CD14-positive monocyte (primary cell): ENCODE results near the gene DNAH2. TPM values are rescaled to one million over a fixed set of nuclear protein-coding genes. Genes with fewer than 3 reads are reported as not detected.

Experiments
- DNase-seq, 3 donors: peaks; one replicate each; pipeline ENCODE4 v3.0.0-alpha.2; 2011 to 2022
- H2AFZ ChIP-seq: 2 replicates; pipeline ENCODE4 v1.6.0; 2012; ENCODE audit warnings: mild to moderate bottlenecking, low read depth, low read length, inconsistent platforms; ENCODE audit not compliant: insufficient read depth, poor library complexity, severe bottlenecking
- H3K27ac ChIP-seq, 2 donors: 1 replicate in 1 of 2; 2 replicates in 1 of 2; pipeline ENCODE4 v1.5.1; 2012 to 2013; ENCODE audit warnings: low read length in 2 of 2, control low read depth in 1 of 2, inconsistent platforms in 1 of 2, low read depth in 1 of 2, mild to moderate bottlenecking in 1 of 2
- H3K27me3 ChIP-seq, 2 donors: one replicate each; pipeline versions ENCODE4 v1.6.0 to v1.6.1; 2011 to 2013; ENCODE audit warnings: low read length in 2 of 2; ENCODE audit not compliant: control insufficient read depth in 2 of 2, insufficient read depth in 2 of 2
- H3K36me3 ChIP-seq, 2 donors: replicated peaks in 1 of 2; 1 replicate in 1 of 2; 2 replicates in 1 of 2; pipeline versions ENCODE4 v1.5.1 to v1.6.1; 2012 to 2013; ENCODE audit warnings: low read length in 2 of 2, control low read depth in 1 of 2, inconsistent platforms in 1 of 2, mild to moderate bottlenecking in 1 of 2; ENCODE audit not compliant: insufficient read depth in 2 of 2, control insufficient read depth in 1 of 2
- H3K4me1 ChIP-seq, 2 donors: 1 replicate in 1 of 2; 2 replicates in 1 of 2; pipeline versions ENCODE4 v1.5.1 to v1.6.1; 2012 to 2013; ENCODE audit warnings: low read length in 2 of 2, control low read depth in 1 of 2, inconsistent platforms in 1 of 2, mild to moderate bottlenecking in 1 of 2, moderate library complexity in 1 of 2; ENCODE audit not compliant: insufficient read depth in 2 of 2, control insufficient read depth in 1 of 2
- H3K4me2 ChIP-seq: replicated peaks from 2 replicates; pipeline ENCODE3; 2012; ENCODE audit warnings: low read length, moderate library complexity, mild to moderate bottlenecking; ENCODE audit not compliant: poor library complexity, severe bottlenecking; ENCODE audit errors: extremely low read depth
- H3K4me3 ChIP-seq, 3 experiments: fragments of 200-600 bp in 1 of 3; sonication (generic) in 1 of 3; replicated peaks in 1 of 3; 1 replicate in 2 of 3; 2 replicates in 1 of 3; pipeline ENCODE4 v1.5.1; 2011 to 2013; ENCODE audit warnings: low read length in 3 of 3, mild to moderate bottlenecking in 3 of 3, control low read depth in 2 of 3, low read depth in 2 of 3, inconsistent platforms in 1 of 3, moderate library complexity in 1 of 3
- H3K79me2 ChIP-seq: 2 replicates; pipeline ENCODE4 v1.6.0; 2012; ENCODE audit warnings: mild to moderate bottlenecking, control low read depth, inconsistent platforms, low read length, moderate library complexity; ENCODE audit not compliant: insufficient read depth
- H3K9ac ChIP-seq: 2 replicates; pipeline ENCODE4 v1.6.0; 2017; ENCODE audit warnings: low read length, mild to moderate bottlenecking; ENCODE audit not compliant: insufficient read depth, poor library complexity, severe bottlenecking
- H3K9me3 ChIP-seq, 2 donors: replicated peaks in 1 of 2; 1 replicate in 1 of 2; 2 replicates in 1 of 2; pipeline versions ENCODE4 v1.5.1 to v1.6.1; 2012 to 2013; ENCODE audit warnings: low read length in 2 of 2, control low read depth in 1 of 2; ENCODE audit not compliant: control insufficient read depth in 1 of 2, insufficient read depth in 1 of 2
- H4K20me1 ChIP-seq: 2 replicates; pipeline ENCODE4 v1.6.0; 2012; ENCODE audit warnings: mild to moderate bottlenecking, low read length, control low read depth, moderate library complexity; ENCODE audit not compliant: insufficient read depth
- H3K27ac Mint-ChIP-seq, 7 donors: one replicate each; pipeline ENCODE4 v1.8.0; 2020; ENCODE audit warnings: mild to moderate bottlenecking in 7 of 7, mixed read lengths in 7 of 7, moderate library complexity in 6 of 7, inconsistent platforms in 2 of 7
- H3K27me3 Mint-ChIP-seq, 3 donors: one replicate each; pipeline ENCODE4 v1.8.0; 2021 to 2022; ENCODE audit warnings: low read depth in 3 of 3, mild to moderate bottlenecking in 3 of 3, mixed read lengths in 3 of 3, moderate library complexity in 3 of 3, inconsistent platforms in 1 of 3
- H3K36me3 Mint-ChIP-seq, 2 donors: one replicate each; pipeline ENCODE4 v1.8.0; 2020; ENCODE audit warnings: mixed read lengths in 2 of 2, inconsistent platforms in 1 of 2, mild to moderate bottlenecking in 1 of 2
- H3K4me1 Mint-ChIP-seq: one replicate; pipeline ENCODE4 v1.8.0; 2020; ENCODE audit warnings: mild to moderate bottlenecking, mixed read lengths
- H3K4me3 Mint-ChIP-seq, 2 donors: one replicate each; pipeline ENCODE4 v1.8.0; 2020; ENCODE audit warnings: mild to moderate bottlenecking in 2 of 2, mixed read lengths in 2 of 2, moderate library complexity in 1 of 2
- H3K9me3 Mint-ChIP-seq, 7 donors: one replicate each; pipeline ENCODE4 v1.8.0; 2020 to 2022; ENCODE audit warnings: mixed read lengths in 7 of 7, mild to moderate bottlenecking in 6 of 7, moderate library complexity in 6 of 7, inconsistent platforms in 2 of 7
- CTCF ChIP-seq: fragments of 200-600 bp; IDR thresholded peaks from one replicate; pipeline ENCODE4 v1.8.0; 2022; ENCODE audit warnings: antibody characterized with exemption, mild to moderate bottlenecking
- WGBS: methylation state at CpG from one replicate; pipeline ENCODE4 v1.1.5; 2013; ENCODE audit warnings: missing lambda C conversion rate; ENCODE audit not compliant: insufficient coverage; 5-methylcytosine and 5-hydroxymethylcytosine counted together
- intact Hi-C, 2 donors: fragments of 100-400 bp; cut with micrococcal nuclease; formaldehyde crosslinking; loops; one replicate each; pipeline versions ENCODE4 v1.15.0 to v1.15.1; 2023
- polyA plus RNA-seq, 3 donors: library from polyadenylated mRNA; depleted of rRNA in 1 of 3; unstranded in 2 of 3; stranded (reverse) in 1 of 3; fragments of 300-500 nt in 2 of 3; fragments of >200 nt in 1 of 3; fragmentation: Illumina TruSeq in 2 of 3; gene quantifications; 1 replicate in 2 of 3; 2 replicates in 1 of 3; pipeline ENCODE4 v1.2.3, GENCODE V29; 2012 to 2021

The DNAH2 gene
- polyA plus RNA-seq, 3 donors: 0.03 to 0.15 TPM; not detected in 1

- no peak for TF ChIP-seq CTCF
- peaks cover 25 to 50% of the 10 kb centered on the region in 2 donors for H3K27me3 ChIP-seq
- Mint-ChIP-seq H3K4me1 (peaks cover 27% of the 10 kb centered on the region), H3K36me3 (peaks cover 27 to 29% of the 10 kb centered on the region in 2 donors), H3K4me3 (peak overlapping the region in 1 of 2 donors; percentile 70), H3K27me3 (peaks cover 49 to 74% (median 54%) of the 10 kb centered on the region in 3 donors), H3K27ac (no peak overlapping the region), H3K9me3 (peaks cover 0 to 18% (median 6%) of the 10 kb centered on the region in 7 donors)
- H4K20me1 ChIP-seq: no peaks in the 10 kb centered on the region
- DNase-seq: no peak
- no peak overlapping the region for H3K9ac ChIP-seq
- no peaks in the 10 kb centered on the region for H3K79me2 ChIP-seq
- 86% methylated on average over 1 of the region's 3 CpGs for WGBS
- H2AFZ ChIP-seq: no peak overlapping the region
- H3K4me3 ChIP-seq: no peak overlapping the region
- intact Hi-C loops: no loop called here
- peaks cover 2 to 16% of the 10 kb centered on the region in 2 donors for H3K36me3 ChIP-seq
- peaks cover 0 to 12% of the 10 kb centered on the region in 2 donors for H3K9me3 ChIP-seq
- no peak overlapping the region for H3K27ac ChIP-seq
- H3K4me2 ChIP-seq: no peak overlapping the region
- H3K4me1 ChIP-seq: peaks cover 11 to 23% of the 10 kb centered on the region in 2 donors
Measured at GRCh38 chr17:7706631-7707354, 10.8 kb upstream of the DNAH2 start.

- H3K4me2 ChIP-seq: no peak overlapping the region
- H3K27ac ChIP-seq: no peak overlapping the region
- H3K4me1 ChIP-seq: peaks cover 11 to 23% of the 10 kb centered on the region in 2 donors
- H4K20me1 ChIP-seq: no peaks in the 10 kb centered on the region
- Mint-ChIP-seq H3K27me3 (peaks cover 47 to 80% (median 56%) of the 10 kb centered on the region in 3 donors), H3K9me3 (peaks cover 0 to 18% (median 6%) of the 10 kb centered on the region in 7 donors), H3K4me1 (peaks cover 27% of the 10 kb centered on the region), H3K36me3 (peaks cover 23% of the 10 kb centered on the region in 2 donors), H3K4me3 (peak overlapping the region in 1 of 2 donors; percentile 70), H3K27ac (peak overlapping the region in 1 of 7 donors; percentile 70)
- H3K36me3 ChIP-seq: peaks cover 0 to 9% of the 10 kb centered on the region in 2 donors
- DNase-seq: peak in 1 of 3 donors; percentile 4
- intact Hi-C loops: no loop called here
- WGBS: 87% methylated on average over 6 of the region's 9 CpGs
- no peak overlapping the region for H3K4me3 ChIP-seq
- TF ChIP-seq CTCF: no peak
- H3K9me3 ChIP-seq: peaks cover 0 to 12% of the 10 kb centered on the region in 2 donors
- H3K79me2 ChIP-seq: no peaks in the 10 kb centered on the region
- peaks cover 25 to 56% of the 10 kb centered on the region in 2 donors for H3K27me3 ChIP-seq
- no peak overlapping the region for H3K9ac ChIP-seq
- no peak overlapping the region for H2AFZ ChIP-seq
Measured at GRCh38 chr17:7707446-7707845, 10.1 kb upstream of the DNAH2 start.
